Fibroblast of lung (primary cell): ENCODE data around the gene PRKCA. TPM values are rescaled to one million over a fixed set of nuclear protein-coding genes. Genes with fewer than 3 reads are reported as not detected.
A peak's percentile ranks its signal among the peaks of the same experiment; 100 is the strongest.

ENCODE experiments used
- DNase-seq, 2 donors: peaks; one replicate each; pipeline versions ENCODE4 v3.0.0 to v3.0.0-alpha.2; 2010; ENCODE audit warnings: low read depth in 2 of 2
- H2AFZ ChIP-seq: 2 replicates; pipeline ENCODE4 v1.5.1; 2012; ENCODE audit warnings: low read length, control low read depth, inconsistent platforms
- H3K27ac ChIP-seq: 2 replicates; pipeline ENCODE4 v1.5.1; 2011; ENCODE audit warnings: low read length, control low read depth; ENCODE audit not compliant: insufficient read depth
- H3K27me3 ChIP-seq: 2 replicates; pipeline ENCODE4 v1.5.1; 2011; ENCODE audit warnings: mild to moderate bottlenecking, low read length; ENCODE audit not compliant: control insufficient read depth, insufficient read depth
- H3K36me3 ChIP-seq: 2 replicates; pipeline ENCODE4 v1.5.1; 2011; ENCODE audit warnings: low read length; ENCODE audit not compliant: control insufficient read depth, insufficient read depth
- H3K4me1 ChIP-seq: 2 replicates; pipeline ENCODE4 v1.5.1; 2011; ENCODE audit warnings: low read length; ENCODE audit not compliant: control insufficient read depth, insufficient read depth; ENCODE audit errors: extremely low read depth
- H3K4me2 ChIP-seq: 2 replicates; pipeline ENCODE4 v1.5.1; 2011; ENCODE audit warnings: low read length, control low read depth; ENCODE audit not compliant: insufficient read depth; ENCODE audit errors: extremely low read depth
- H3K4me3 ChIP-seq, 4 experiments: fragments of 200-600 bp in 1 of 4; sonication (generic) in 1 of 4; replicated peaks in 1 of 4; 2 replicates each; pipeline ENCODE4 v1.5.1; 2011 to 2016; ENCODE audit warnings: low read length in 4 of 4, low read depth in 3 of 4, mild to moderate bottlenecking in 3 of 4, control low read depth in 2 of 4, inconsistent platforms in 1 of 4, mixed read lengths in 1 of 4; ENCODE audit not compliant: insufficient read depth in 1 of 4; ENCODE audit errors: control extremely low read depth in 1 of 4
- H3K79me2 ChIP-seq: 2 replicates; pipeline ENCODE4 v1.5.1; 2012; ENCODE audit warnings: mild to moderate bottlenecking, low read length, inconsistent platforms; ENCODE audit not compliant: control insufficient read depth, insufficient read depth
- H3K9ac ChIP-seq: 2 replicates; pipeline ENCODE4 v1.5.1; 2011; ENCODE audit warnings: mild to moderate bottlenecking, low read length, control low read depth; ENCODE audit not compliant: insufficient read depth
- H3K9me3 ChIP-seq: 2 replicates; pipeline ENCODE4 v1.5.1; 2012; ENCODE audit warnings: low read depth, low read length; ENCODE audit not compliant: control insufficient read depth, insufficient read depth
- H4K20me1 ChIP-seq: 2 replicates; pipeline ENCODE4 v1.5.1; 2011; ENCODE audit warnings: low read length; ENCODE audit not compliant: control insufficient read depth, insufficient read depth; ENCODE audit errors: extremely low read depth
- EZH2 ChIP-seq: IDR thresholded peaks from 2 replicates; pipeline ENCODE4 v1.5.1; 2012; ENCODE audit warnings: low read length, control low read depth, mild to moderate bottlenecking; ENCODE audit errors: missing control alignments
- polyA plus RNA-seq, 2 donors: library from polyadenylated mRNA; depleted of rRNA in 1 of 2; stranded (reverse) in 1 of 2; unstranded in 1 of 2; fragments of >200 nt; gene quantifications; 2 replicates each; pipeline ENCODE4 v1.2.1, GENCODE V29; 2011 to 2012; ENCODE audit warnings: missing spikeins in 1 of 2
- total RNA-seq: library from RNA; depleted of rRNA; stranded (reverse); fragments of >200 nt; gene quantifications from 2 replicates; pipeline ENCODE4 v1.2.1, GENCODE V29; 2014
- TF ChIP-seq, protein P1 (sequence below), 2 donors: IDR thresholded peaks in 1 of 2; conservative IDR thresholded peaks in 1 of 2; 1 replicate in 1 of 2; 2 replicates in 1 of 2; pipeline ENCODE4 v1.5.1; 2011 to 2012; ENCODE audit warnings: low read length in 2 of 2, control low read depth in 1 of 2, inconsistent platforms in 1 of 2, low read depth in 1 of 2, mild to moderate bottlenecking in 1 of 2

Gene PRKCA
- total and polyA plus RNA-seq, 2 donors (not counting 1 experiment from before 2014, with no cell fraction given), result 34.0 to 74.2 TPM

DNA sequence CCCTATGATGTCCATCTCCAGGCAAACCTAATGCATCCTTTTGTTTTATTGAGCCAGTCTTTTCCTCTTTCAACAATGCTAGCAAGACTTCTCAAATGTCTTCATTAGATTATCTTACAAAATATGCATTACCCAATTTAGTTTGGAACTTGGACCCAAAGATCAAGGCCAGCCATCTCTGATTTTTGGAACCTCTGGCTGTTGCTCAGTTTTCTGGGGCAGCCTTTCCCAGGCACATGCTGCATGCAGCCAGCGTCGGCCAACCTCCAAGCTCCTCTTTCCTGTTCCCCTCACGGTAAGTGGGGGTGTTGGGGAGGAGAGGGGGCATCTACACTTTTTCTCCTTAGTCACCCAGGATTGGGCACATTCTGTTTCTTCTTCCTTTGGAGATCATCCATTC, 189.3 kb downstream of the PRKCA start:
- Histone ChIP-seq H3K4me1 (peaks cover 18% of the 10 kb centered on the region), H4K20me1 (no peaks in the 10 kb centered on the region), H3K27ac (no peak overlapping the region), H3K79me2 (peaks cover 24% of the 10 kb centered on the region), H3K4me3 (no peak overlapping the region), H3K9ac (no peak overlapping the region), H3K4me2 (no peak overlapping the region), H3K9me3 (no peaks in the 10 kb centered on the region), H2AFZ (no peak overlapping the region), H3K27me3 (no peaks in the 10 kb centered on the region), H3K36me3 (no peaks in the 10 kb centered on the region)
- no peak for DNase-seq
- TF ChIP-seq, protein P1, sequence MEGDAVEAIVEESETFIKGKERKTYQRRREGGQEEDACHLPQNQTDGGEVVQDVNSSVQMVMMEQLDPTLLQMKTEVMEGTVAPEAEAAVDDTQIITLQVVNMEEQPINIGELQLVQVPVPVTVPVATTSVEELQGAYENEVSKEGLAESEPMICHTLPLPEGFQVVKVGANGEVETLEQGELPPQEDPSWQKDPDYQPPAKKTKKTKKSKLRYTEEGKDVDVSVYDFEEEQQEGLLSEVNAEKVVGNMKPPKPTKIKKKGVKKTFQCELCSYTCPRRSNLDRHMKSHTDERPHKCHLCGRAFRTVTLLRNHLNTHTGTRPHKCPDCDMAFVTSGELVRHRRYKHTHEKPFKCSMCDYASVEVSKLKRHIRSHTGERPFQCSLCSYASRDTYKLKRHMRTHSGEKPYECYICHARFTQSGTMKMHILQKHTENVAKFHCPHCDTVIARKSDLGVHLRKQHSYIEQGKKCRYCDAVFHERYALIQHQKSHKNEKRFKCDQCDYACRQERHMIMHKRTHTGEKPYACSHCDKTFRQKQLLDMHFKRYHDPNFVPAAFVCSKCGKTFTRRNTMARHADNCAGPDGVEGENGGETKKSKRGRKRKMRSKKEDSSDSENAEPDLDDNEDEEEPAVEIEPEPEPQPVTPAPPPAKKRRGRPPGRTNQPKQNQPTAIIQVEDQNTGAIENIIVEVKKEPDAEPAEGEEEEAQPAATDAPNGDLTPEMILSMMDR (conservative IDR thresholded peaks at IDR 0.05 in 1 of 2, IDR thresholded peaks at IDR 0.05 in 1 of 2; ENCODE audit: low read depth in 1 of 2, low read length in 2 of 2), result no peak
- no peak for TF ChIP-seq EZH2

DNA sequence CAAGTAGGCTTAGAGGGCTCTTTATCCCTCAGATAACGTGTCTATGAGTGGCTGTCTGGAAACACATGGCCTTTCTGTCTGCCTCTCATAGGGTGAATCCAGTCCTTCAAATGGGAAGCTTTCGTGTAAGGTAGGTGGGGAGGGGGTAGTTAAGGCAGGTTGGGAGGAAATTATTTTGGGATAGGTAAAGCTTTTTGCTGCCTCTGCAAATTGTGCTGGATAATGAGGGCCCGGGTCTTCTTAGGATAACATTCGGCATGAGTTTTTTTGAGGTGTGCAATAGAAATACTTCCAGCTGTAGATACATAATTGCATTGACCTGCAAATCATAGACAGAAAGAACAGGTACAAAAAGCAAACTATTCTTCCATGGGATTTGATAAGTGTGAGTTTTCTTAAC, 189.7 kb downstream of the PRKCA start:
- Histone ChIP-seq H3K9ac (no peak overlapping the region), H2AFZ (no peak overlapping the region), H3K4me3 (no peak overlapping the region), H3K36me3 (no peaks in the 10 kb centered on the region), H3K27me3 (no peaks in the 10 kb centered on the region), H4K20me1 (no peaks in the 10 kb centered on the region), H3K27ac (no peak overlapping the region), H3K4me2 (no peak overlapping the region), H3K4me1 (peaks cover 18% of the 10 kb centered on the region), H3K9me3 (no peaks in the 10 kb centered on the region), H3K79me2 (peaks cover 27% of the 10 kb centered on the region)
- no peak for DNase-seq
- TF ChIP-seq, protein P1 (conservative IDR thresholded peaks at IDR 0.05 in 1 of 2, IDR thresholded peaks at IDR 0.05 in 1 of 2; ENCODE audit: low read depth in 1 of 2, low read length in 2 of 2), result no peak
- TF ChIP-seq EZH2, result no peak

DNA sequence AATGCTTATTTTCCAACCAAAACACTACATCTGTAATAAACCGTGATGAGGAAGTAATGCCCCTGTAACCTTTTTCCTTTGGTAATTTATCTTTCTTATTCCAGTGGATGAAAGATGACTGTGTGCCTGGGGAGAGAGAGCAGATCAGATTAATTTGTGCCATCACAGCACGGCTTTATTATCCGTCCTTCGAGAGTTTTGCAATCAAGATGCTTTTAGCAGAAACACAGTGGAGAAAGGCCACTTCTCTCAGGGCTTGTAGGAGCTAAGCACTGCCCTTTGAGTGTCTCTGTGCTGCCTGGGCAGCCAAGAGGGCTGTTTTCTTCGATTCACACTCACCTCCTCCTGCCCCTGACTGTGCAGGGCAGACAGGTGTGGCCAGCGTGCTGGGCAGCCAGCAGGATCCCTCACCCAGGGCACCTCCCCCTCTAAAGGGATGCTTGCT, 190.2 kb downstream of the PRKCA start:
- Histone ChIP-seq H3K27ac (peak overlapping the region; percentile 3), H3K27me3 (no peaks in the 10 kb centered on the region), H2AFZ (no peak overlapping the region), H3K9ac (no peak overlapping the region), H3K4me1 (peaks cover 18% of the 10 kb centered on the region), H3K9me3 (no peaks in the 10 kb centered on the region), H3K4me3 (no peak overlapping the region), H4K20me1 (no peaks in the 10 kb centered on the region), H3K4me2 (no peak overlapping the region), H3K79me2 (peaks cover 25% of the 10 kb centered on the region), H3K36me3 (no peaks in the 10 kb centered on the region)
- no peak for TF ChIP-seq EZH2
- TF ChIP-seq, protein P1 (conservative IDR thresholded peaks at IDR 0.05 in 1 of 2, IDR thresholded peaks at IDR 0.05 in 1 of 2; ENCODE audit: low read depth in 1 of 2, low read length in 2 of 2), result no peak
- DNase-seq, result peak; percentile 48 to 64
